Lower leg skin (tissue), 4 donors: ENCODE results near the gene ARHGAP4. TPM values are rescaled to one million over a fixed set of nuclear protein-coding genes. Genes with fewer than 3 reads are reported as not detected.

ENCODE experiments used
- DNase-seq, 2 donors: peaks; one replicate each; pipeline ENCODE4 v3.0.0-alpha.2; 2019; ENCODE audit warnings: low spot score in 2 of 2
- H3K4me3 ChIP-seq: fragments of 200-600 bp; sonication (generic); 2 replicates; pipeline ENCODE4 v1.5.1; 2017; ENCODE audit warnings: mild to moderate bottlenecking, low read depth; ENCODE audit not compliant: poor library complexity, severe bottlenecking
- POLR2A ChIP-seq, 2 donors: fragments of 450-650 bp; IDR thresholded peaks; one replicate each; pipeline ENCODE4 v1.6.1; 2016 to 2017; ENCODE audit warnings: antibody characterized with exemption in 2 of 2, mild to moderate bottlenecking in 1 of 2, moderate library complexity in 1 of 2
- WGBS, 2 donors: methylation state at CpG; one replicate each; pipeline ENCODE4 v1.1.5; 2018; 5-methylcytosine and 5-hydroxymethylcytosine counted together
- intact Hi-C: fragments of 100-400 bp; cut with DNase I; formaldehyde crosslinking; loops from one replicate; pipeline ENCODE4 v1.15.0; 2023; ENCODE audit warnings: low total_unique reads
- total RNA-seq, 4 donors: library from RNA; depleted of rRNA; stranded (reverse); fragments of >200 nt; gene quantifications; one replicate each; pipeline ENCODE4 v1.1.0, GENCODE V29; 2016
- TF ChIP-seq, protein P1 (sequence below), 3 donors: fragments of 450-650 bp; IDR thresholded peaks; one replicate each; pipeline ENCODE4 v1.5.1; 2016; ENCODE audit warnings: antibody characterized with exemption in 3 of 3, mild to moderate bottlenecking in 3 of 3, moderate library complexity in 2 of 3

ARHGAP4 gene
- total RNA-seq, 4 donors from 2014 or later: 2.7 to 14.8 (median 10.5) TPM

- intact Hi-C loops: no loop called here
- WGBS, 2 donors: 67 to 80% methylated on average over 22 to 30 of the region's 30 CpGs
- DNase-seq: no peak
- TF ChIP-seq, protein P1, sequence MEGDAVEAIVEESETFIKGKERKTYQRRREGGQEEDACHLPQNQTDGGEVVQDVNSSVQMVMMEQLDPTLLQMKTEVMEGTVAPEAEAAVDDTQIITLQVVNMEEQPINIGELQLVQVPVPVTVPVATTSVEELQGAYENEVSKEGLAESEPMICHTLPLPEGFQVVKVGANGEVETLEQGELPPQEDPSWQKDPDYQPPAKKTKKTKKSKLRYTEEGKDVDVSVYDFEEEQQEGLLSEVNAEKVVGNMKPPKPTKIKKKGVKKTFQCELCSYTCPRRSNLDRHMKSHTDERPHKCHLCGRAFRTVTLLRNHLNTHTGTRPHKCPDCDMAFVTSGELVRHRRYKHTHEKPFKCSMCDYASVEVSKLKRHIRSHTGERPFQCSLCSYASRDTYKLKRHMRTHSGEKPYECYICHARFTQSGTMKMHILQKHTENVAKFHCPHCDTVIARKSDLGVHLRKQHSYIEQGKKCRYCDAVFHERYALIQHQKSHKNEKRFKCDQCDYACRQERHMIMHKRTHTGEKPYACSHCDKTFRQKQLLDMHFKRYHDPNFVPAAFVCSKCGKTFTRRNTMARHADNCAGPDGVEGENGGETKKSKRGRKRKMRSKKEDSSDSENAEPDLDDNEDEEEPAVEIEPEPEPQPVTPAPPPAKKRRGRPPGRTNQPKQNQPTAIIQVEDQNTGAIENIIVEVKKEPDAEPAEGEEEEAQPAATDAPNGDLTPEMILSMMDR (IDR thresholded peaks at IDR 0.05): no peak
- no peak overlapping the region for H3K4me3 ChIP-seq
Measured at GRCh38 chrX:153948847-153949805, 23.1 kb upstream of the ARHGAP4 start.

GRCh38 chrX:153948002-153948466 lies 22.0 kb upstream of the ARHGAP4 start:
- TF ChIP-seq, protein P1 (IDR thresholded peaks at IDR 0.05): no peak
- TF ChIP-seq POLR2A (IDR thresholded peaks at IDR 0.05): no peak
- DNase-seq: no peak
- 66 to 81% methylated on average over 8 to 10 of the region's 10 CpGs for whole genome bisulfite sequencing, 2 donors
- H3K4me3 ChIP-seq: no peak overlapping the region
- intact Hi-C loops: no loop called here

GRCh38 chrX:153947009-153947769 lies 21.1 kb upstream of the ARHGAP4 start:
- no peak for TF ChIP-seq POLR2A (IDR thresholded peaks at IDR 0.05)
- TF ChIP-seq, protein P1 (IDR thresholded peaks at IDR 0.05): no peak
- WGBS, 2 donors: 34 to 57% methylated on average over 11 to 18 of the region's 19 CpGs
- intact Hi-C loops: no loop called here
- DNase-seq: no peak
- H3K4me3 ChIP-seq: no peak overlapping the region

GRCh38 chrX:153945956-153946943 lies 20.2 kb upstream of the ARHGAP4 start:
- H3K4me3 ChIP-seq: no peak overlapping the region
- WGBS, 2 donors: 91 to 93% methylated on average over 5 to 24 of the region's 24 CpGs
- no peak for DNase-seq
- intact Hi-C loops: no loop called here
- TF ChIP-seq, protein P1 (IDR thresholded peaks at IDR 0.05): no peak
- no peak for TF ChIP-seq POLR2A (IDR thresholded peaks at IDR 0.05)

DNA sequence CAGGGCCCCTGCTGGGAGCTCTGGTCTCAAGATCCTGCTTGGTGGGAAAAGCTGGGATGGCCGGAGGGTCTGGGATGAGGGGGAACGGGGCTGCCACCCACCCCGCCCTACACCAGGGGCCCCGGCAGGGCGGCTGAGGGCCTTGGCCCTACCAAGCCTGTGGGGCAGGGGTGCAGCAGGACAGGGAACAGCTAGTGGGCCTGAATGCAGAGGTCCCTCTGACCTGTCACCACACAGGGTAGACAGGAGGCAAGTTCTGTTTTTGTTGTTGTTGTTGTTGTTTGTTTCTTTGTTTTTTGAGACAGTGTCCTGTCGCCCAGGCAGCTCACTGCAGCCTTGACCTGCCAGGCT lies 18.7 kb upstream of the ARHGAP4 start:
- intact Hi-C loops: no loop called here
- WGBS, 2 donors: 65 to 71% methylated on average over 1 to 5 of the region's 6 CpGs
- H3K4me3 ChIP-seq: no peak overlapping the region
- TF ChIP-seq POLR2A (IDR thresholded peaks at IDR 0.05): no peak
- TF ChIP-seq, protein P1 (IDR thresholded peaks at IDR 0.05): no peak
- DNase-seq: no peak
